GM19043 (cell line): ENCODE data around the gene KRT73.

Source experiments
- ATAC-seq: cut with Tn5 transposase; IDR thresholded peaks from one replicate; pipeline ENCODE4 v1.9.1; 2021; ENCODE audit warnings: low read depth; ENCODE audit not compliant: unreplicated experiment

KRT73 gene

DNA sequence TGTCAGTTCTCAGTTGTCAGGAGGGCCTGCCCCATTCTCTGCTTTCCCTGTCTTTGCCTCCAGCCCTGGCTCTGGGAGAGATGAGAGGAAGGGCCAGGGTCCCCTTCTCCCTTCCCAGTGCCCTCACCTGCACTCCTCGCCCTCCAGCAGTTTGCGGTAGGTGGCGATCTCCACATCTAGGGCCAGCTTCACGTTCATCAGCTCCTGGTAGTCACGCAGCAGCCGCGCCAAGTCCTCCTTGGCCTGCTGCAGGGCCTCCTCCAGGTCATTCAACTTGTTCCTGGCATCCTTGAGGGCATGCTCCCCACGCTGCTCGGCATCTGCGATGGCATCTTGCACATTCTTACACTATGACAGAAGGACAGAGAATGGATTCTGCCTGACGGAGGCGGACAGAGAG, 28.3 kb upstream of the KRT73 start:
- ATAC-seq = no peak

GRCh38 chr12:52645982-52646381, 27.6 kb upstream of the KRT73 start:
- ATAC-seq = no peak

GRCh38 chr12:52645120-52645761, 26.9 kb upstream of the KRT73 start:
- ATAC-seq = no peak

DNA sequence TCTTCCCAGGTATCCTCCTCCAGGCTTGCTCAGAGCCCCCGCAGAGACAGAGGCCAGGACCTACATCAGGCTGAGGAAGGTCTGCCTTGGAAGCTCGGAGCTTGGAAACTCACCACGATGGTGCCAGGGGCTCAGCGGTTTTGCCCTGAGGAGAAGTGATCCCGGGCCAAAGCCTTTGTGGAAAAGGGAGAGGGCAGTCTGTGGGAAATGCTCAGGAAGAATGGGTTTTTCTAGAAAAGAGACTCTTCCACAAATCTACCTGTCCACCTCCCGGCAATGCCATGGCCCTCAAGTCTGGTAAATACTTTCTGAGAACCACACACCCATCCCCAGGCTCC, 25.7 kb upstream of the KRT73 start:
- ATAC-seq = no peak

- no peak for ATAC-seq
These were observed 25.1 kb upstream of the KRT73 start for GRCh38 chr12:52643233-52644077.

DNA sequence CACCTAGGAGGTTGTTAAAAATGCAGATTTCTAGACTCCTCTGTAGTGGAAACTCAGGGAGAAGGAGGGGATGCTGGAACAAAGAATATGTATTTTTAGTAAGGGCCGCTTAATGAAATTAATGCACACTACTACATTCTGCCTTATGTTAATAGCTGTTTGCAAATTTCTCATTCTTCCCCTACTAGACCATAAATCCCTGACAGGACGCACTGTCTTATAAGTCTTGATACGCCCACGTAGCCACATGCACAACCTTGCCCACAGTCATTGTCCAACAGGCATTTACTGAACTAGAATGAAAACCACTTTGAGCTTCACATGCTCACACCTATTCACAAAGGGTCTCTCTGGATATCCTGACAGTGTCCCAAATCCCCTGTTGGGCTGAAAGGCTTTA, 23.1 kb upstream of the KRT73 start:
- no peak for ATAC-seq

GRCh38 chr12:52637299-52637698, 18.9 kb upstream of the KRT73 start:
- ATAC-seq = no peak

DNA sequence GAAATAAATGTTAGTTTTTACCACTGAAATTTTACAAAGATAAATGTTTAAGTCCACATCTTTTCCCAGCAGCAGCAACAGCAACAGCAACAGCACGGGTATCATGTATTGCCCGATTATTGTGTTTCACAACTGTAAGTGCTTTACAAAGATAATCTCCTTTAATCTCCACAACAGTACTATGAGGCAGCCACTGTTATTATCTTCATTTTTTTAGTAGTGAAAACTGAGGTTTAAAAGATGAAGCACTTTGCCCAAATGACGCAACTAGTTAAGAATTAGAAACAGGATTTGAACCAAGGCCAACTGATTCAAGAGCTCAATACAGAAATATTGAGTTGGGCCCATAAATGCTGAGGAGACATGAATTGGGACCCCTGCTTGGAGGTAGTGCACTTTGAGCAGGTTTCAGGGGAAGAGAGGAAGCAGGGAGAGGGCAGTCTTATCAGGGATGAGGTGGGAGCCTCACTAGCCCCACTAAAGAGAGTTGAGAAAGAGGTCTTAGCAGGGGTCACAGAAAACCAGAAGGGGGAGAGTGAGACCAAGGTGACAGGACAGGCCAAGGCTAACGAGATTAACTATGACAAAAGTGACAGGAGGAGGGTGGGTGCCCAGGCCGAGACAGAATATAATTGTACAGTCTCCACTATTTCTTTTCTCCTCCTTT, 18.4 kb upstream of the KRT73 start:
- no peak for ATAC-seq

DNA sequence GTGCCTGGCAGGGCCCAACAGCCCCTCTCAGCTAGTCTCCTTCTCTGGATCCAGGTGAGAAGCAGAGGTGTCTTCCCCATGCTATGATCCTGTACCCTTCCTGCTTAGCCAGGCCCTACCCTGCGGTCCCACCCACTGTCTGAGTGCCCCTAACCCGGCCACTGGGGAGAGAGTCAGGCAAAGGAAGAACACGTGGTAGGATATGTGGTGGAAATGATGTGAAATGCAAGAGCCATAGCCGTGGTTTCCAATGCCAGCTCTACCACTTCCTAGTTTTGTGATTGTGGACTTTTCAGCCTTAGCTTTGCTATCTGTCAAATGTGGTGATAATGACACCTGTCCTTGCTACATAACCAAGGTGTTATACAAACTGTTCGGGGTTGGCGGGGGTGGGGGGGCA, 17.8 kb upstream of the KRT73 start:
- ATAC-seq = no peak

- ATAC-seq = no peak
These were observed 16.1 kb upstream of the KRT73 start for GRCh38 chr12:52634266-52635056.

DNA sequence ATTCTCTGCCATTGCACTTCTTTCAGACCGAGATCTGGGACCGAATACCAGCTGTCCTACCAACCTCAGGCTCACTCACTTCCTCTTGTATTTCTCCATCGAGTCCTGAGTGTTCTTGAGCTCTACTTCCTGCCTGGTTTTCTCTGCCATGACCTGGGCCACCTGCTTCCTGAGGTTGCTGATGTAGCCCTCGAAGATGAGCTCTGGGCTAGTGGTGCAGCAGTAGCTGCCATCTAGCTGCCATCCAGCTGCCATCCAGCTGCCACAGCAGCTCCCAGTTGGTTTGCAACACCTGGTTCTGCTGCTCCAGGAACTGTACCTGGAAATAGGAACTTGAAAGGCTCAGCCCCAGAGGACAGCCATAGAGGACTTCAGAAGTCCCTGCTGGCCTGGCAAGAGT, 15.0 kb upstream of the KRT73 start:
- ATAC-seq = no peak

GRCh38 chr12:52632656-52633055, 14.3 kb upstream of the KRT73 start:
- no peak for ATAC-seq

DNA sequence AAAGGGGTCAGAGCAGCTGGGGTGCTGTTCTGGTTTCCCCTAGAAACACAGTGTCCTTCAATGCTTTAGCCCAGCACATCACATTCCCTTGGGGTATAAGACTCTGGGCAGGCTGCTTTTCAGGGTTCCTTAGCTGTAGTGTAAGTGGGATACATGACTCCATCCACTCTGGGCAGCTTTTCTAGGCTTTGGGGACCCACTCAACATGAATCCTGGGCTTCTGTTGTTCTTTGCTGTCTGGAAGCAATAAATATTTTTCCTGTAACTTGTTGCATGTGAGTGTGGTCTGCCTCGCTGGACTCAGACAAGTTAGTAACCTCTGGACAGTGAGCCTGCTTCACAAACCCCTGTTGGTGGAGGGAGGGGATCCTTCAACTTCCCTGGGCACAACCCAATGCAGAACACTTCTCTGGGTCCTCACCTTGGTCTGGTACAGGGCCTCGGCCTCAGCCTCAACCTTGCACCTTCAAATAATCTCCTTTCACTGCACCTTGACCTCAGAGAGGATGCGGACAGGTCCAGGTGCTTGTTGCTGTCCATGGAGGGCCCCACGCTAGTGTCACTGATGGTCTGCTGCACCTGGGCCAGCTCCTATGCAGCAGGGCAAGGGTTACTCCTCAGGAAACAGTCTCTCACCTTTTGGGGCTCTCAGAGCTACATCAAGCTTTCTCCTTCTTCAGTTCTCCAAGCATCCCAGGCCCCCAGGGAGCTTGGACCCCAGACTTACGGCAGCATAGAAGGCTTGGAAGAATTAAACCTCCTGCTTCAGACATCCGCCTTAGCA, 13.5 kb upstream of the KRT73 start:
- ATAC-seq = no peak

GRCh38 chr12:52631264-52631663, 12.9 kb upstream of the KRT73 start:
- ATAC-seq = no peak

DNA sequence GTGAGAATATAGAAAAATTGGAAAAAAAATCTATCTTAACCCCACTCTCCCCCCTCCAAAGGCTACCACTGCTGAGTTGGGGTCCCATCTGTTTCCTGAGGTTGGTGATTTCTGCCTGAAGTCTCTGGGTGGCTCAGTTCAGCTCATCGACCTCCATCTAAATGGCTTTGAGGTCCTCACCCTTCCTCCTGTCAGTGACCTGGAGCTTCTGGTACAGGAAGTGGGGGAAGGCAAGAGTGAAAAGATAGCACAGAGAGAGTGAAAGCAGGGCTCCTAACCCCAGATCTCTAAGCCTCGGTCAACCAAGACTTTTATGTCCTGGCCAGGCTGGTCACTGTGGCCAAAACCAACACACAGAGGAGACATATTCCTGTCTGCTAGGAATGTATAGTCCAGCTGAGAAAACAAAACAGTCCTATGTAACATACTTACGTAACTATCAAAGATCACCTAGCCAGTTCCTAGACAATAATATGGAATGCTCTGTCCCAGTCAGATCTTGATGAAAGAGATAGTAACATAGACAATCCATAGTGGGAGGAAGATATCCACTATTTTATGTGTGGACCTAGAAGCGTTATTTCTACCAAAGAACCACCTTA, 12.3 kb upstream of the KRT73 start:
- no peak for ATAC-seq

- ATAC-seq = no peak
These were observed 11.7 kb upstream of the KRT73 start for GRCh38 chr12:52630008-52630500.

DNA sequence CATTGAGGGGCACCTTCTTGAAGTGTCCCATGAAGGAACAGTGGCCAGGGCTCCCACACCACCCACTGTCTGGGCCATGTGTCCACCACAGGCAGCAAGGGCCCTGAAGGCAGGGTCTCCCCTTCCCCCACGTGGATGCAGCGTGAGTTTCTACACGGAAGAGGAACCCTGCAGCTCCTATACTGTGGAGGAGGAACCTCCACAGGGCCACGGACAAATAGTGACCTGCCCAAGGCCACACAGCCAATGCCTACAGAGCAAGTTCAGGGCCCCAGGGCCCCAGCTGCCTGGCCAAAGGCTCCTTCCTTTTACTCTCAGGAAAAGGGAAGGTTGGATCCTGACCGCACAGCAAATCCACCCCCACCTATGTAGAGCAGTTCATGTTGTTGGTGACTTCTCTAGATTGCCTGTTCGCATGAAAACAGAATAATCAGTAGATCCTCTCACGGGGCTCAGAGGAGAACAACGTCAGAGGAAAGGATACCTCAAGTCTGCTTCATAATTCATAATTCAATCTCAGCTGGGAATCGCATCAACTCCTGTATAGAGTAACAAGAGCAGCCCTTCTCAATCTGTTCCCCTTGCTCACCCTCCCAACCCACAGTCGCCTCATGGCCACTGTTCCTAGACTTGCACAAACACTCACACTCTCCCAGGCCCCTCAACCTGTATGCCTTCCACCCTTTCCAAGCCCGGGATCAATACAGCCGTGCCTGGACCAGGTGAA, 11.1 kb upstream of the KRT73 start:
- ATAC-seq = no peak

DNA sequence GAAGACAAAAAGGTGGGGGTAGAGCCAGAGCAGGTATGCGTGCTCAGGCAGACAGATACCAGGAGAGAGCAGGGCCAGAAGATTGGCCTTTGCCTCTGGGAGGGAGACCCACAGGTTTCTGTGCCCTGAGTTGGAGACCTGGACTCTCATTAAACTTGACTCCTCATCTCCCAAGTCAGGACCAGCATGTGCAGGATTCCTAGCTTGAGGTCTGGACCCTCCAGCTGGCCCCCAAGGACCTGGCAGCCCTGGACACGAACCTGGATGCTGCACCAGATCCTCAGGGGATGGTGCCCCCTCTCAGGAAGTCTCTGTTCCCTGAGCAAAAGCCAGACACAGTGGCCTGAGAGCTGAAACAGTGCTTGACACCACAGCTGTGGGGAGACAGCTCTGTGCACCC, 10.5 kb upstream of the KRT73 start:
- no peak for ATAC-seq

DNA sequence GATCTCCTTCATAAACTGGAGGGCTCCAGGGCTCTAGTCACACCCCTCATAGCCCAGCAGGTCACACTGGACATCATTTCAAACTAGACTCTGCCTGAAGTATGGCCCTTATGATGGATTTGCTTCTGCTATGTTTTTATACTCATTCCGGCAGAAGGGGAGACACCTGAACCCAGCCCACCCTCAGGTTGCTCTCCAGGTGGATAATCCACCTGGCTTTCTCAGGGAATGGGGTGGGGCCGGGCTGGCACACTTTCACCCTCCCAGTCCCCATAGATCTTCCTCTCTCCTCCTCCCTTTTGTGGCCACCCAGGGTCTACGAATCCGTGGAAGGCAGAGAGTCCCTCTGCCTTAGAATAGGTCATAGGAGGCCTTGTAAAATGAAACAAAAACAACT, 9.8 kb upstream of the KRT73 start:
- ATAC-seq = no peak
